ENCODE results near the gene UBE2R2.

GRCh38 chr9:33809506-33809905 is 7.5 kb upstream of the UBE2R2 start:
- no peak for TF ChIP-seq POLR2AphosphoS5 (IDR thresholded peaks at IDR 0.05; ENCODE audit: low read depth, low read length)
- no peak for TF ChIP-seq REST (IDR thresholded peaks at IDR 0.05; ENCODE audit: insufficient read depth in 1 of 2, low read depth in 2 of 2, low read length in 2 of 2)
- no peak for TF ChIP-seq SIN3A (IDR thresholded peaks at IDR 0.05; ENCODE audit: borderline replicate concordance, insufficient read depth, low read length)
